Esophagus muscularis mucosa (tissue), 3 donors: Measurements from ENCODE around the gene TMED10.

Experiments used
- POLR2A ChIP-seq: fragments of 450-650 bp; IDR thresholded peaks from one replicate; pipeline ENCODE4 v1.6.1; 2017; ENCODE audit warnings: antibody characterized with exemption, moderate library complexity, mild to moderate bottlenecking, low read depth
- POLR2AphosphoS5 ChIP-seq, 2 donors: sonication (generic); formaldehyde crosslinking; IDR thresholded peaks; one replicate each; pipeline ENCODE4 v1.6.1; 2017; ENCODE audit warnings: antibody characterized with exemption in 2 of 2
- TF ChIP-seq, protein P1 (sequence below), 3 experiments: fragments of 200-600 bp in 2 of 3; fragments of 450-650 bp in 1 of 3; sonication (generic) in 2 of 3; IDR thresholded peaks; one replicate each; pipeline ENCODE4 v1.5.1; 2017 to 2019; ENCODE audit warnings: antibody characterized with exemption in 3 of 3, mild to moderate bottlenecking in 2 of 3, moderate library complexity in 1 of 3

DNA sequence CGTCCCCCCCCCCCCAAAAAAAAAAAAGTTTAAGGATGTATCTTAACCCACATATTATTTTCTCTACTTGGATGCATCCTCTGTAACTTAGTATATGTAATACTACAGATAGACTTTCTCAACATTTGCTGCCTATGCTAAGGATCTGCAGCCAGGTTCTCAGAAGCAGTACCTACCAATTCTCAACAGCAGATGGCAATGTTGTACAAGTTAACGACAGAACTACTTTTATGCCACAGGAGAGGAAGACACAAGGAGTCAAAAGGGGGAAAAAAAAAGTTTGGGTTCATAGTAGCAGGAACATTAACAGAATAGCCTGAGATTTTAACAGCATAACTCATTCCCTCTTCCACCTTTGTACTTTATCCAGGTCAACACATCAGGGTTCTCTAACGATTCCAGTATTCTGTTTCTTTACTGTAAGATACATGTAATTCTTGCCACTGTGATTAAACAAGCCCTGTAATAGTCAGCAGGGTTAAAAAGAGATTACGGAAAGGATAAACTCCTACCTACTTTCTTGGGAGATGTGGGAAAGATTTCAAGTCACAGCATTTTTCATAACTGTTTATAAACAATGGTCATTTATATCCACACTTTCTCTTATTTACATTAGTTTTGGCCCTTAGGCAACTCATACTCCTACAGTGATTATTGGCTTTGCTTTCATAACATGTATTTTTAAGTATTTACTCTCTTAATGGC, 43.9 kb downstream of the TMED10 start:
- TF ChIP-seq POLR2A = no peak
- TF ChIP-seq, protein P1, sequence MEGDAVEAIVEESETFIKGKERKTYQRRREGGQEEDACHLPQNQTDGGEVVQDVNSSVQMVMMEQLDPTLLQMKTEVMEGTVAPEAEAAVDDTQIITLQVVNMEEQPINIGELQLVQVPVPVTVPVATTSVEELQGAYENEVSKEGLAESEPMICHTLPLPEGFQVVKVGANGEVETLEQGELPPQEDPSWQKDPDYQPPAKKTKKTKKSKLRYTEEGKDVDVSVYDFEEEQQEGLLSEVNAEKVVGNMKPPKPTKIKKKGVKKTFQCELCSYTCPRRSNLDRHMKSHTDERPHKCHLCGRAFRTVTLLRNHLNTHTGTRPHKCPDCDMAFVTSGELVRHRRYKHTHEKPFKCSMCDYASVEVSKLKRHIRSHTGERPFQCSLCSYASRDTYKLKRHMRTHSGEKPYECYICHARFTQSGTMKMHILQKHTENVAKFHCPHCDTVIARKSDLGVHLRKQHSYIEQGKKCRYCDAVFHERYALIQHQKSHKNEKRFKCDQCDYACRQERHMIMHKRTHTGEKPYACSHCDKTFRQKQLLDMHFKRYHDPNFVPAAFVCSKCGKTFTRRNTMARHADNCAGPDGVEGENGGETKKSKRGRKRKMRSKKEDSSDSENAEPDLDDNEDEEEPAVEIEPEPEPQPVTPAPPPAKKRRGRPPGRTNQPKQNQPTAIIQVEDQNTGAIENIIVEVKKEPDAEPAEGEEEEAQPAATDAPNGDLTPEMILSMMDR (IDR thresholded peaks at IDR 0.05) = peak; percentile 73 to 93 (median 78)
- peak in 1 of 2 donors; percentile 42 for TF ChIP-seq POLR2AphosphoS5 (IDR thresholded peaks at IDR 0.05)
